A375 (cell line): ENCODE measurements around the gene HSD3B1. TPM values are rescaled to one million over a fixed set of nuclear protein-coding genes. Genes with fewer than 3 reads are reported as not detected.

Experiments
- total RNA-seq: library from RNA; depleted of rRNA; stranded (reverse); fragments of >200 nt; shearing (Covaris generic); gene quantifications from 2 replicates; pipeline ENCODE4 v1.2.3, GENCODE V29; 2014; rRNA removed

Gene HSD3B1
- total RNA-seq: not detected in 2 replicates

DNA sequence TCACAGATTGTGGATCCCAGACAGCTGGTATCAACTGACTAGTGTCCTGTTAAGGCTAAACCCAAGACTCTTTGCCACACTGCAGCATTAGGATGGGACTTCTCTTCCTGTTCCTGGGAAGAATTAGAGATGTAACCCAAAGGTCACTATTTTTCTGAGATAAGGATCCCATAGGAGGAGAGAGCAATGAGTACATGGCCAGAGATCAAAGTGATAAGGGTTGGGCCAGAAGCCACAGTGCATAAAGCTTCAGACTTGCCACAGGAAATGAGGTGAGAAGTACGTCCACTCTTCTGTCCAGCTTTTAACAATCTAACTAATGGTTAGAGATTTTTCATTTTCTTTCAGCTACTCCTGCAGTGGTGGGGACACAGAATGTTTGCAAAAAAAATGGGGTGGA is at the start of gene HSD3B1:
Gene HSD3B1, plus strand, starts transcription at position 270 of the 400 bp plus-strand sequence. CDS start 267 bp downstream, outside the sequence.

Other genes starting within 250 kb of the HSD3B1 start
- not detected in 2 replicates for gene HAO2, start 138.4 kb upstream of the HSD3B1 start, total RNA-seq
- 0.37 TPM in 1 of 2 replicates, not detected in the other for gene HSD3B2, start 92.1 kb upstream of the HSD3B1 start, total RNA-seq
- 27.9 and 31.6 TPM in 2 replicates for gene ZNF697, start 141.1 kb downstream of the HSD3B1 start, total RNA-seq
- gene PHGDH, start 204.7 kb downstream of the HSD3B1 start, total RNA-seq: 475 and 515 TPM in 2 replicates